ENCODE results near the gene ACBD3. TPM values are rescaled to one million over a fixed set of nuclear protein-coding genes. Genes with fewer than 3 reads are reported as not detected.

Gene ACBD3
- total and polyA plus RNA-seq, 10 of the 15 experiments (the other 5 are each of a cell fraction or from before 2014, with no cell fraction given): 7.5 to 27.9 (median 20.3) TPM

DNA sequence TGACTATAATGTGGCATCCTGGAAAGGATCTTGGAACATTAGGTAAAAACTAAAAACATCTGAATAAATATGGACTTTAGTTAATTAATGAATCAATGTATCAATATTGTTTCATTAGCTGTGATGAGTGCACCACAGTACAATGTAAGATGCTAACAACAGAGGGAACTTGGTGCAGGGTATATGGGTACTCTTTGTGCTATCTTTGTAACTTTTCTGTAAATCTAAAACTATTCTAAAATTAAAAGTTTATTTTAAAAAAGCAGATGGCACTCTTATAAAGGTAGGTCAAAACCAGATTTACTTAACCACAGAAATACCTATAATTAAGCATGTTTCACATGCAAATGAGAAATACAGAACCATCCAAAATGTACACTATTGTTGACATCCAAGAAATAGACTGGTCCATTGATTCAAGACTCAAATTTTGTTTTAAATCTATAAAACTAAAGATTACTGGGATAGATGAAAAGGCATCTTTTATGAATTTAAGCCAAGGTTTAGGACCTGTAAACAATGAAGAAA, 38.4 kb downstream of the ACBD3 start:
- in situ Hi-C loops (cut with MboI): no loop called here
- H4K20me1 ChIP-seq (ENCODE audit: control insufficient read depth, insufficient read depth): no peaks in the 10 kb centered on the region
- no peak overlapping the region for H3K4me2 ChIP-seq (ENCODE audit: control insufficient read depth, insufficient read depth)
- intact Hi-C loops (cut with micrococcal nuclease; ENCODE audit: unreplicated experiment): no loop called here
- BruUV-seq (replicated peaks): no TSS peak
- H3K27me3 ChIP-seq (replicated peaks in 1 of 2; ENCODE audit: control insufficient read depth in 2 of 2, insufficient read depth in 2 of 2, low read length in 1 of 2): no peaks in the 10 kb centered on the region
- CTCF ChIA-PET: interaction anchor here (1.0 to 2.6 kb wide), 7 partner anchors 19 to 49 kb away, joined by 3 to 16 read pairs (median 7); no protein-coding TSS in a partner anchor
- POLR2A ChIA-PET: no interaction called here
- no peak overlapping the region for H3K9ac ChIP-seq (ENCODE audit: control insufficient read depth, insufficient read depth, low read length)
- RAD21 ChIA-PET (ENCODE audit: unreplicated experiment): interaction anchor here (0.6 to 2.2 kb wide), 2 partner anchors 22 to 118 kb away, joined by 3 to 13 read pairs; no protein-coding TSS in a partner anchor
- no peak for FAIRE-seq
- H3K9me3 ChIP-seq (replicated peaks; ENCODE audit: control insufficient read depth, insufficient read depth, low read length): no peaks in the 10 kb centered on the region
- TF ChIP-seq CHD1 (IDR thresholded peaks at IDR 0.05; ENCODE audit: low read depth, low read length): no peak
- no peak for TF ChIP-seq SRF (IDR thresholded peaks at IDR 0.05; ENCODE audit: low read depth in 2 of 2, low read length in 2 of 2)
- TF ChIP-seq SREBF2 (IDR thresholded peaks at IDR 0.05; ENCODE audit: low read length): no peak
- TF ChIP-seq ZSCAN29 (IDR thresholded peaks at IDR 0.05): no peak
- TF ChIP-seq HDAC6 (IDR thresholded peaks at IDR 0.05; ENCODE audit: unreplicated experiment): no peak
- TF ChIP-seq SIN3A (IDR thresholded peaks at IDR 0.05; ENCODE audit: low read depth, low read length): no peak
- no peak for TF ChIP-seq PAX8 (IDR thresholded peaks at IDR 0.05)
- no peak for TF ChIP-seq SMAD1 (IDR thresholded peaks at IDR 0.05; ENCODE audit: low read depth, partially characterized antibody)
- no peak for TF ChIP-seq SMAD5 (IDR thresholded peaks at IDR 0.05; ENCODE audit: low read depth)
- no peak for TF ChIP-seq MEF2B (IDR thresholded peaks at IDR 0.05; ENCODE audit: partially characterized antibody, poor library complexity, severe bottlenecking)
- no peak for TF ChIP-seq HDAC2 (IDR thresholded peaks at IDR 0.05)
- no peak for TF ChIP-seq BRCA1 (IDR thresholded peaks at IDR 0.05; ENCODE audit: low read depth, low read length)
- TF ChIP-seq LARP7 (IDR thresholded peaks at IDR 0.05): no peak
- no peak for TF ChIP-seq IRF4 (IDR thresholded peaks at IDR 0.05; ENCODE audit: low read depth, low read length)
- TF ChIP-seq CHD2 (IDR thresholded peaks at IDR 0.05; ENCODE audit: borderline replicate concordance, low read depth, low read length): no peak
- TF ChIP-seq HCFC1 (IDR thresholded peaks at IDR 0.05; ENCODE audit: low read length): no peak
- TF ChIP-seq, protein P1, sequence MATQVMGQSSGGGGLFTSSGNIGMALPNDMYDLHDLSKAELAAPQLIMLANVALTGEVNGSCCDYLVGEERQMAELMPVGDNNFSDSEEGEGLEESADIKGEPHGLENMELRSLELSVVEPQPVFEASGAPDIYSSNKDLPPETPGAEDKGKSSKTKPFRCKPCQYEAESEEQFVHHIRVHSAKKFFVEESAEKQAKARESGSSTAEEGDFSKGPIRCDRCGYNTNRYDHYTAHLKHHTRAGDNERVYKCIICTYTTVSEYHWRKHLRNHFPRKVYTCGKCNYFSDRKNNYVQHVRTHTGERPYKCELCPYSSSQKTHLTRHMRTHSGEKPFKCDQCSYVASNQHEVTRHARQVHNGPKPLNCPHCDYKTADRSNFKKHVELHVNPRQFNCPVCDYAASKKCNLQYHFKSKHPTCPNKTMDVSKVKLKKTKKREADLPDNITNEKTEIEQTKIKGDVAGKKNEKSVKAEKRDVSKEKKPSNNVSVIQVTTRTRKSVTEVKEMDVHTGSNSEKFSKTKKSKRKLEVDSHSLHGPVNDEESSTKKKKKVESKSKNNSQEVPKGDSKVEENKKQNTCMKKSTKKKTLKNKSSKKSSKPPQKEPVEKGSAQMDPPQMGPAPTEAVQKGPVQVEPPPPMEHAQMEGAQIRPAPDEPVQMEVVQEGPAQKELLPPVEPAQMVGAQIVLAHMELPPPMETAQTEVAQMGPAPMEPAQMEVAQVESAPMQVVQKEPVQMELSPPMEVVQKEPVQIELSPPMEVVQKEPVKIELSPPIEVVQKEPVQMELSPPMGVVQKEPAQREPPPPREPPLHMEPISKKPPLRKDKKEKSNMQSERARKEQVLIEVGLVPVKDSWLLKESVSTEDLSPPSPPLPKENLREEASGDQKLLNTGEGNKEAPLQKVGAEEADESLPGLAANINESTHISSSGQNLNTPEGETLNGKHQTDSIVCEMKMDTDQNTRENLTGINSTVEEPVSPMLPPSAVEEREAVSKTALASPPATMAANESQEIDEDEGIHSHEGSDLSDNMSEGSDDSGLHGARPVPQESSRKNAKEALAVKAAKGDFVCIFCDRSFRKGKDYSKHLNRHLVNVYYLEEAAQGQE (IDR thresholded peaks at IDR 0.05; ENCODE audit: low read depth, low read length): no peak
- no peak for TF ChIP-seq ZNF274 (IDR thresholded peaks at IDR 0.05; ENCODE audit: insufficient read depth, insufficient read length)
- no peak for TF ChIP-seq NFIC (IDR thresholded peaks at IDR 0.05; ENCODE audit: low read depth, low read length)
- no peaks in the 10 kb centered on the region for H3K79me2 ChIP-seq (ENCODE audit: control insufficient read depth, insufficient read depth, low read length)
- H2AFZ ChIP-seq (ENCODE audit: control insufficient read depth, low read depth, low read length): no peak overlapping the region
- H3K27ac ChIP-seq (ENCODE audit: control insufficient read depth, insufficient read depth): no peak overlapping the region
- no peaks in the 10 kb centered on the region for H3K4me1 ChIP-seq (ENCODE audit: control insufficient read depth, insufficient read depth, low read length)
- SMC1A ChIA-PET (ENCODE audit: uncharacterized antibody, unreplicated experiment): interaction anchor here (0.8 kb wide), 1 partner anchor 35 kb away, joined by 3 read pairs; no protein-coding TSS in a partner anchor
- DNase-seq (ENCODE audit: low read depth, low spot score): no peak
- no peak for ATAC-seq
- H3K36me3 ChIP-seq (ENCODE audit: control insufficient read depth in 2 of 2, insufficient read depth in 2 of 2, low read length in 1 of 2): peaks cover 5 to 32% of the 10 kb centered on the region in 2 experiments
- H3K4me3 ChIP-seq: no peak overlapping the region

All from GM12878 (cell line).